Caco-2 (cell line): Measurements from ENCODE around the gene ST6GAL1. TPM values are rescaled to one million over a fixed set of nuclear protein-coding genes. Genes with fewer than 3 reads are reported as not detected.
A peak's percentile ranks its signal among the peaks of the same experiment; 100 is the strongest.

ENCODE experiments used
- BruUV-seq: library from RNA; stranded (reverse); fragments of 400-500 nt; replicated peaks from 2 replicates; lab custom pipeline; 2021; lab: Mats Ljungman, UMichigan
- CTCF ChIA-PET: fragments of 300-600 bp; sonication (Branson Sonifier 250); formaldehyde crosslinking; loops from one replicate; lab custom pipeline; 2022; ENCODE audit warnings: antibody characterized with exemption; lab: Charles Lee
- POLR2A ChIA-PET: fragments of 300-600 bp; sonication (Branson Sonifier 250); formaldehyde crosslinking; loops from one replicate; lab custom pipeline; 2022; ENCODE audit warnings: antibody characterized with exemption; lab: Charles Lee
- DNase-seq, 2 experiments: peaks; one replicate each; pipeline versions ENCODE4 v3.0.0 to v3.0.0-alpha.2; 2020 to 2022
- H3K27me3 ChIP-seq: replicated peaks from 2 replicates; pipeline ENCODE4 v1.6.0; 2011; ENCODE audit warnings: low read length; ENCODE audit not compliant: control insufficient read depth, insufficient read depth
- H3K36me3 ChIP-seq: 2 replicates; pipeline ENCODE4 v1.5.1; 2011; ENCODE audit warnings: low read length; ENCODE audit not compliant: control insufficient read depth, insufficient read depth
- H3K4me1 ChIP-seq: fragments of 250-450 bp; sonication (Bioruptor Pico); 2 replicates; pipeline ENCODE4 v1.5.1; 2020; ENCODE audit warnings: mild to moderate bottlenecking
- H3K4me3 ChIP-seq: 2 replicates; pipeline ENCODE4 v1.5.1; 2011; ENCODE audit warnings: low read depth, mild to moderate bottlenecking, control low read depth, low read length
- H3K9me3 ChIP-seq: fragments of 250-450 bp; sonication (Bioruptor Pico); 2 replicates; pipeline ENCODE4 v1.5.1; 2020; ENCODE audit warnings: mild to moderate bottlenecking, moderate library complexity
- H3K27ac Mint-ChIP-seq: one replicate; pipeline ENCODE4 v1.8.0; 2022; ENCODE audit warnings: mixed read lengths; ENCODE audit not compliant: unreplicated experiment
- H3K27me3 Mint-ChIP-seq: one replicate; pipeline ENCODE4 v1.8.0; 2022; ENCODE audit warnings: mixed read lengths; ENCODE audit not compliant: insufficient read depth, unreplicated experiment
- H3K36me3 Mint-ChIP-seq: one replicate; pipeline ENCODE4 v1.8.0; 2022; ENCODE audit warnings: mild to moderate bottlenecking, mixed read lengths; ENCODE audit not compliant: insufficient read depth, unreplicated experiment
- H3K4me1 Mint-ChIP-seq: one replicate; pipeline ENCODE4 v1.8.0; 2022; ENCODE audit warnings: low read depth, mixed read lengths; ENCODE audit not compliant: unreplicated experiment
- H3K4me3 Mint-ChIP-seq: one replicate; pipeline ENCODE4 v1.8.0; 2022; ENCODE audit warnings: mild to moderate bottlenecking, moderate library complexity, mixed read lengths; ENCODE audit not compliant: unreplicated experiment
- H3K9me3 Mint-ChIP-seq: one replicate; pipeline ENCODE4 v1.8.0; 2022; ENCODE audit warnings: mixed read lengths; ENCODE audit not compliant: unreplicated experiment
- intact Hi-C: fragments of 100-400 bp; cut with micrococcal nuclease; formaldehyde crosslinking; loops from one replicate; pipeline ENCODE4 v1.10.0; 2022; ENCODE audit not compliant: unreplicated experiment
- total RNA-seq: library from RNA; stranded (reverse); gene quantifications from 2 replicates; pipeline ENCODE4 v1.2.3, GENCODE V29; 2022
- TF ChIP-seq, protein P1 (sequence below), 2 experiments: fragments of 200-600 bp in 1 of 2; IDR thresholded peaks; 1 replicate in 1 of 2; 2 replicates in 1 of 2; pipeline versions ENCODE4 v1.5.1 to v1.8.0; 2011 to 2022; ENCODE audit warnings: antibody characterized with exemption in 1 of 2, control low read depth in 1 of 2, inconsistent platforms in 1 of 2, low read depth in 1 of 2, low read length in 1 of 2, mild to moderate bottlenecking in 1 of 2, moderate library complexity in 1 of 2; ENCODE audit not compliant: insufficient read depth in 1 of 2, severe bottlenecking in 1 of 2, unreplicated experiment in 1 of 2

The ST6GAL1 gene
- total RNA-seq, 1 experiment from 2014 or later, result 34.6 TPM

DNA sequence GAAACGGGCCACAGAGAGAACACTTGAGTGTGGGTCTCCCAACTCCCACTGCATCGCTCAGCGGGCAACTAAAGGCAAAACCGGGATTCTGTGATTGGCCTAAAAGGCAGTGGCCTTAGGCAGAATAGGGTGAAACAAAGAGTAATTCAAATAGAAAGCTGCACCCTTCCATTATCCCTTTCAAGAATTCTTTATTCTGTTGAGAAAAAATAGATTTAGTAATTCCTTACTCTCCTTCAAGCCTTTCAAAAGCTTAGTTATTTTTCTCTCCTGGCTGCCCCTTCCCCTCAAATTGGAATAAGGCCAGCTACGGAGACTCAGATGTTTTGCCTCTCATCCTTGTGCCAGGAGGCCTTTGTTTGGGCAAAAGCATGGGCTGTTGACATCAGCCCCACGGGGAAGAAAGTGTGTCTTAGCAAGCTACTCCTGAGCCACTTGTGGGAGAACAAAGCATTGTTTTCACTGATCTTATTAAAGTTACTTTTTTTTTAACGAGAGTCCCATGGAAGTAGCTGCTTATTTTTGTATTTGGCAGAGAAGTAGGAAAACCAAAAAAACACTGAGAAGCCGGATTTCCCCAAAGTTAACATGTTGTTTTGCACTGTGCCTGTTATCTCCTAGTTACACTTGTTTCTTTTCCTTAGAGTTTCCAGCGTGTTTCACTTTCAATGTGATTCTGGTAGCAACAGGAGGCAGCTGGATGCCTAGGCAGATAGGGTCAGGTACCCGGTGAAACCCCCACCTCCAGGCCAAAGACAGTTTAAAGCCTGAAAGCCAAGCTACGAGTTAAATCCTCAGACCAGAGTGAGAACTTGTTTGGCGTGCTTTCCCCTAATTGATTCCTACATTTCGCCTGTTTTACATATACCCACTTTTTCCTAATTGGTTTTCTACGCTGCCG lies 2.2 kb downstream of the ST6GAL1 start:
- Histone ChIP-seq H3K4me3 (peak overlapping the region; percentile 81), H3K27me3 (no peaks in the 10 kb centered on the region), H3K36me3 (peaks cover 2% of the 10 kb centered on the region; the same call in 1 of the 2 replicates), H3K9me3 (no peaks in the 10 kb centered on the region), H3K4me1 (no peaks in the 10 kb centered on the region)
- DNase-seq, result no peak
- Mint-ChIP-seq H3K4me3 (peak overlapping the region; percentile 91), H3K36me3 (no peaks in the 10 kb centered on the region), H3K27me3 (no peaks in the 10 kb centered on the region), H3K4me1 (peaks cover 5% of the 10 kb centered on the region), H3K27ac (no peak overlapping the region), H3K9me3 (no peaks in the 10 kb centered on the region)
- intact Hi-C loops, result loop anchor here (5.0 kb wide), 1 partner anchor 35 kb away; no protein-coding TSS in a partner anchor
- TSS peak; percentile 25 for BruUV-seq
- POLR2A ChIA-PET, result no interaction called here
- CTCF ChIA-PET, result no interaction called here
- TF ChIP-seq, protein P1, sequence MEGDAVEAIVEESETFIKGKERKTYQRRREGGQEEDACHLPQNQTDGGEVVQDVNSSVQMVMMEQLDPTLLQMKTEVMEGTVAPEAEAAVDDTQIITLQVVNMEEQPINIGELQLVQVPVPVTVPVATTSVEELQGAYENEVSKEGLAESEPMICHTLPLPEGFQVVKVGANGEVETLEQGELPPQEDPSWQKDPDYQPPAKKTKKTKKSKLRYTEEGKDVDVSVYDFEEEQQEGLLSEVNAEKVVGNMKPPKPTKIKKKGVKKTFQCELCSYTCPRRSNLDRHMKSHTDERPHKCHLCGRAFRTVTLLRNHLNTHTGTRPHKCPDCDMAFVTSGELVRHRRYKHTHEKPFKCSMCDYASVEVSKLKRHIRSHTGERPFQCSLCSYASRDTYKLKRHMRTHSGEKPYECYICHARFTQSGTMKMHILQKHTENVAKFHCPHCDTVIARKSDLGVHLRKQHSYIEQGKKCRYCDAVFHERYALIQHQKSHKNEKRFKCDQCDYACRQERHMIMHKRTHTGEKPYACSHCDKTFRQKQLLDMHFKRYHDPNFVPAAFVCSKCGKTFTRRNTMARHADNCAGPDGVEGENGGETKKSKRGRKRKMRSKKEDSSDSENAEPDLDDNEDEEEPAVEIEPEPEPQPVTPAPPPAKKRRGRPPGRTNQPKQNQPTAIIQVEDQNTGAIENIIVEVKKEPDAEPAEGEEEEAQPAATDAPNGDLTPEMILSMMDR (IDR thresholded peaks at IDR 0.05; ENCODE audit: insufficient read depth in 1 of 2, low read depth in 1 of 2, low read length in 1 of 2, severe bottlenecking in 1 of 2, unreplicated experiment in 1 of 2), result no peak

DNA sequence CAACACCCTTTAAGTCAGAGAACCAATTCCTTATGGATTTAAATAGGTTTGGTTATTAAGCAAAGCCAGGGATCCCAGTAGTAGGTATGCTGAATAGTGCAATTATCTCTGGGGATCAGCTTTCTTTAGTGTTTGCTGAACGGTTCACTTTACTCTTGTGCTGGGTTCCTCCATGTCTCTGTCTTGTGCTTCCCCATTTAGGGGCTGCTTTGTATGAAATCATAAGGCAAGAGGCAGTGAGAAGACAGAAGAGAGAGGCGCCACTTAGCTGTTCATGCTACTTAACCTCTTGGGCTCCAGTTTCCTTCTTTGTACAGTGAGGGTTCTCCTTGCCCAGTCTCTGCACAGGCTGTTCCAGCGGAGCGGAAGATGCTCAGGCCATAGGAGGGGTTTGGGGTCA lies 3.5 kb downstream of the ST6GAL1 start:
- TF ChIP-seq, protein P1 (IDR thresholded peaks at IDR 0.05; ENCODE audit: insufficient read depth in 1 of 2, low read depth in 1 of 2, low read length in 1 of 2, severe bottlenecking in 1 of 2, unreplicated experiment in 1 of 2), result no peak
- H3K27ac Mint-ChIP-seq, result no peak overlapping the region
- POLR2A ChIA-PET, result no interaction called here
- H3K4me3 Mint-ChIP-seq, result no peak overlapping the region
- no peaks in the 10 kb centered on the region for H3K27me3 Mint-ChIP-seq
- no peak for DNase-seq
- Histone ChIP-seq H3K9me3 (no peaks in the 10 kb centered on the region), H3K36me3 (peaks cover 2% of the 10 kb centered on the region; the same call in 1 of the 2 replicates), H3K27me3 (no peaks in the 10 kb centered on the region), H3K4me3 (no peak overlapping the region), H3K4me1 (no peaks in the 10 kb centered on the region)
- H3K36me3 Mint-ChIP-seq, result no peaks in the 10 kb centered on the region
- intact Hi-C loops, result loop anchor here (5.0 kb wide), 1 partner anchor 37 kb away; no protein-coding TSS in a partner anchor
- CTCF ChIA-PET, result no interaction called here
- H3K9me3 Mint-ChIP-seq, result no peaks in the 10 kb centered on the region
- no TSS peak for BruUV-seq
- peaks cover 5% of the 10 kb centered on the region for H3K4me1 Mint-ChIP-seq

DNA sequence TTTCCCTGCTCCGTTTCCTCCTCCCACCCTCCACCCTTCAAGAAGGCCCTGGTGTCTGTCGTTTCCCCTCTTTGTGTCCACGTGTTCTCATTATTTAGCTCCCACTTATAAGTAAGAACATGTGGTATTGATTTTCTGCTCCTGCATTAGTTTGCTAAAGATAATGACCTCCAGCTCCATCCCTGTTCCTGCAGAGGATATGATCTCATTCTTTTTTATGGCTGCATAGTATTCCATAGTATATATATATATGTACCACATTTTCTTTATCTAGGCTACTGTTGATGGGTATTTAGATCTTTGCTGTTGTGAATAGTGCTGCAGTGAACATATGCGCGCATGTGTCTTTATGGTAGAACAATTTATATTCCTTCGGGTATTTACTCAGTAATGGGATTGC lies 4.8 kb downstream of the ST6GAL1 start:
- Mint-ChIP-seq H3K4me1 (peaks cover 5% of the 10 kb centered on the region), H3K27ac (no peak overlapping the region), H3K4me3 (no peak overlapping the region), H3K36me3 (no peaks in the 10 kb centered on the region), H3K27me3 (no peaks in the 10 kb centered on the region), H3K9me3 (no peaks in the 10 kb centered on the region)
- intact Hi-C loops, result no loop called here
- Histone ChIP-seq H3K9me3 (no peaks in the 10 kb centered on the region), H3K27me3 (no peaks in the 10 kb centered on the region), H3K36me3 (peaks cover 2% of the 10 kb centered on the region; the same call in 1 of the 2 replicates), H3K4me3 (no peak overlapping the region), H3K4me1 (no peaks in the 10 kb centered on the region)
- BruUV-seq, result no TSS peak
- CTCF ChIA-PET, result interaction anchor here (0.7 kb wide), 1 partner anchor 86 kb away, joined by 3 read pairs; no protein-coding TSS in a partner anchor
- POLR2A ChIA-PET, result no interaction called here
- DNase-seq, result no peak
- TF ChIP-seq, protein P1 (IDR thresholded peaks at IDR 0.05; ENCODE audit: insufficient read depth in 1 of 2, low read depth in 1 of 2, low read length in 1 of 2, severe bottlenecking in 1 of 2, unreplicated experiment in 1 of 2), result no peak
